ENCODE results near the gene PRAC1. TPM values are rescaled to one million over a fixed set of nuclear protein-coding genes. Genes with fewer than 3 reads are reported as not detected.

PRAC1 gene
- total RNA-seq, 1 experiment from 2014 or later: not detected

- no peak overlapping the region for H3K56ac ChIP-seq (ENCODE audit: insufficient read length, low read depth, low read length)
- DNase-seq: no peak
- no peaks in the 10 kb centered on the region for H3K9me3 ChIP-seq (ENCODE audit: control insufficient read depth, low read depth, low read length)
- no peak overlapping the region for H2BK20ac ChIP-seq (ENCODE audit: low read depth, low read length, poor library complexity, severe bottlenecking)
- H3K27me3 ChIP-seq (ENCODE audit: insufficient read depth, low read length): peaks cover 5% of the 10 kb centered on the region; the same call in 1 of the 2 replicates
- Mint-ChIP-seq H3K9me3 (no peaks in the 10 kb centered on the region; a peak in 1 of 5 replicates), H3K27ac (no peak overlapping the region), H3K4me1 (peaks cover 7 to 11% of the 10 kb centered on the region in 2 experiments), H3K27me3 (ENCODE audit: low read depth) (peaks cover 92% of the 10 kb centered on the region), H3K36me3 (ENCODE audit: insufficient read depth in 1 of 3, low read depth in 3 of 3) (no peaks in the 10 kb centered on the region), H3K4me3 (no peak overlapping the region)
- WGBS (ENCODE audit: extremely low coverage, insufficient read length, low lambda C conversion rate): no CpG with 5 or more reads among the region's 2 CpGs
- no peak overlapping the region for H2AK5ac ChIP-seq (ENCODE audit: insufficient read length, low read length)
- no peak overlapping the region for H3K4ac ChIP-seq (ENCODE audit: low read depth, low read length)
- no peak overlapping the region for H4K5ac ChIP-seq (ENCODE audit: insufficient read length, low read depth, low read length)
- H3K79me1 ChIP-seq (ENCODE audit: insufficient read depth, low read depth, low read length, poor library complexity, severe bottlenecking): no peaks in the 10 kb centered on the region
- no peak overlapping the region for H2BK120ac ChIP-seq (ENCODE audit: low read depth, low read length, poor library complexity, severe bottlenecking)
- no peak overlapping the region for H2BK5ac ChIP-seq (ENCODE audit: insufficient read length, low read length)
- no peak overlapping the region for H4K8ac ChIP-seq (replicated peaks; ENCODE audit: insufficient read length, low read depth, low read length)
- no peaks in the 10 kb centered on the region; the same call in 1 of the 2 replicates for H3K4me1 ChIP-seq (ENCODE audit: insufficient read depth, low read length)
- H2BK15ac ChIP-seq (ENCODE audit: low read depth, low read length): no peak overlapping the region
- TF ChIP-seq, protein P1, sequence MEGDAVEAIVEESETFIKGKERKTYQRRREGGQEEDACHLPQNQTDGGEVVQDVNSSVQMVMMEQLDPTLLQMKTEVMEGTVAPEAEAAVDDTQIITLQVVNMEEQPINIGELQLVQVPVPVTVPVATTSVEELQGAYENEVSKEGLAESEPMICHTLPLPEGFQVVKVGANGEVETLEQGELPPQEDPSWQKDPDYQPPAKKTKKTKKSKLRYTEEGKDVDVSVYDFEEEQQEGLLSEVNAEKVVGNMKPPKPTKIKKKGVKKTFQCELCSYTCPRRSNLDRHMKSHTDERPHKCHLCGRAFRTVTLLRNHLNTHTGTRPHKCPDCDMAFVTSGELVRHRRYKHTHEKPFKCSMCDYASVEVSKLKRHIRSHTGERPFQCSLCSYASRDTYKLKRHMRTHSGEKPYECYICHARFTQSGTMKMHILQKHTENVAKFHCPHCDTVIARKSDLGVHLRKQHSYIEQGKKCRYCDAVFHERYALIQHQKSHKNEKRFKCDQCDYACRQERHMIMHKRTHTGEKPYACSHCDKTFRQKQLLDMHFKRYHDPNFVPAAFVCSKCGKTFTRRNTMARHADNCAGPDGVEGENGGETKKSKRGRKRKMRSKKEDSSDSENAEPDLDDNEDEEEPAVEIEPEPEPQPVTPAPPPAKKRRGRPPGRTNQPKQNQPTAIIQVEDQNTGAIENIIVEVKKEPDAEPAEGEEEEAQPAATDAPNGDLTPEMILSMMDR (conservative IDR thresholded peaks at IDR 0.05): no peak
- H3K4me2 ChIP-seq (ENCODE audit: insufficient read depth, insufficient read length, low read length): no peak overlapping the region
- H3K27ac ChIP-seq (ENCODE audit: insufficient read length, low read depth, low read length): no peak overlapping the region
- H2AFZ ChIP-seq (ENCODE audit: low read length): no peak overlapping the region
- no peak overlapping the region for H3T11ph ChIP-seq (ENCODE audit: low read length)
- H3K23me2 ChIP-seq (ENCODE audit: insufficient read length, low read depth, low read length, poor library complexity, severe bottlenecking): peaks cover 4% of the 10 kb centered on the region
- no peak overlapping the region for H3K9ac ChIP-seq (ENCODE audit: extremely low read depth, insufficient read length, low read length)
- no peak overlapping the region for H3K18ac ChIP-seq (ENCODE audit: insufficient read length, low read depth, low read length)
- H2BK12ac ChIP-seq (ENCODE audit: insufficient read length, low read depth, low read length): no peak overlapping the region
- no peak overlapping the region for H3K23ac ChIP-seq (ENCODE audit: insufficient read length, low read depth, low read length)
- no peaks in the 10 kb centered on the region for H4K20me1 ChIP-seq (ENCODE audit: control insufficient read depth, insufficient read depth, insufficient read length)
- H3K79me2 ChIP-seq (ENCODE audit: insufficient read depth, low read length): no peaks in the 10 kb centered on the region
- H4K91ac ChIP-seq (ENCODE audit: insufficient read length, low read depth, low read length): no peak overlapping the region
- no peak overlapping the region for H3K14ac ChIP-seq (ENCODE audit: insufficient read depth, low read length)
These were observed 50.0 kb downstream of the PRAC1 start for GRCh38 chr17:48672340-48672739.

Small RNA genes lying within 50 kb of the gene (microRNA-seq; reads per million reads assigned to microRNA genes)
- not detected for gene MIR3185 (ENCODE audit: borderline microRNAs expressed)

Other genes with a start within 250 kb of the PRAC1 start
- not detected in 2 replicates for gene HOXB1, start 191.5 kb downstream of the PRAC1 start, total RNA-seq (2021)
- not detected in 2 replicates for gene HOXB2, start 177.4 kb downstream of the PRAC1 start, total RNA-seq (2021)
- not detected in 2 replicates for gene HOXB4, start 144.2 kb downstream of the PRAC1 start, total RNA-seq (2021)
- gene HOXB3, start 132.3 kb downstream of the PRAC1 start, total RNA-seq (2021): not detected in 2 replicates
- not detected in 2 replicates for gene HOXB5, start 128.7 kb downstream of the PRAC1 start, total RNA-seq (2021)
- not detected in 2 replicates for gene HOXB6, start 117.5 kb downstream of the PRAC1 start, total RNA-seq (2021)
- gene HOXB7, start 111.5 kb downstream of the PRAC1 start, total RNA-seq (2021): not detected in 2 replicates
- not detected in 2 replicates for gene HOXB8, start 107.2 kb downstream of the PRAC1 start, total RNA-seq (2021)
- gene HOXB9, start 96.2 kb downstream of the PRAC1 start, total RNA-seq (2021): not detected in 2 replicates
- gene PRAC2, start 667 bp upstream of the PRAC1 start, total RNA-seq (2021): not detected in 2 replicates
- gene HOXB13, start 6.2 kb upstream of the PRAC1 start, total RNA-seq (2021): not detected in 2 replicates
- gene TTLL6, start 94.7 kb upstream of the PRAC1 start, total RNA-seq (2021): 1.1 and 2.4 TPM in 2 replicates
- gene CALCOCO2, start 108.5 kb upstream of the PRAC1 start, total RNA-seq (2021): 19.1 and 23.1 TPM in 2 replicates
- gene ATP5MC1, start 170.3 kb upstream of the PRAC1 start, total RNA-seq (2021): 84.7 and 91.5 TPM in 2 replicates
- 78.0 and 80.0 TPM in 2 replicates for gene UBE2Z, start 185.9 kb upstream of the PRAC1 start, total RNA-seq (2021)
- 129 and 139 TPM in 2 replicates for gene SNF8, start 222.3 kb upstream of the PRAC1 start, total RNA-seq (2021)
- not detected in 2 replicates for gene GIP, start 246.1 kb upstream of the PRAC1 start, total RNA-seq (2021)

All from H9 (cell line).